ENCODE measurements around the gene BCORL1. TPM values are rescaled to one million over a fixed set of nuclear protein-coding genes. Genes with fewer than 3 reads are reported as not detected.

The BCORL1 gene
- total RNA-seq, 3 donors from 2014 or later (not counting 1 experiment from before 2014, with no cell fraction given): 6.5 to 10.5 (median 9.9) TPM

- no peak overlapping the region for H3K4me3 Mint-ChIP-seq
- intact Hi-C loops (cut with micrococcal nuclease): no loop called here
- ATAC-seq: no peak
These were observed 17.3 kb upstream of the BCORL1 start for GRCh38 chrX:129965166-129965565.

GRCh38 chrX:129968968-129969367 lies 13.5 kb upstream of the BCORL1 start:
- H3K9me3 Mint-ChIP-seq: no peaks in the 10 kb centered on the region
- no peak overlapping the region for H3K27ac Mint-ChIP-seq
- no CpG with 5 or more reads among the region's 3 CpGs for WGBS (ENCODE audit: insufficient coverage)
- intact Hi-C loops (cut with micrococcal nuclease): no loop called here
- Histone ChIP-seq H3K9me3 (ENCODE audit: control insufficient read depth, insufficient read depth, low read length) (no peaks in the 10 kb centered on the region), H3K4me3 (ENCODE audit: low read length) (no peak overlapping the region), H3K4me1 (ENCODE audit: control insufficient read depth, insufficient read depth, low read length) (no peaks in the 10 kb centered on the region), H3K27ac (ENCODE audit: low read length) (no peak overlapping the region), H3K27me3 (ENCODE audit: control insufficient read depth, insufficient read depth, low read length) (no peaks in the 10 kb centered on the region), H3K36me3 (ENCODE audit: control insufficient read depth, insufficient read depth, low read length) (no peaks in the 10 kb centered on the region)
- DNase-seq (no peak), ATAC-seq (no peak)
- peaks cover 2 to 6% of the 10 kb centered on the region in 2 donors for H3K27me3 Mint-ChIP-seq (ENCODE audit: low read depth in 2 of 2)
- no peaks in the 10 kb centered on the region for H3K36me3 Mint-ChIP-seq
- no peak for TF ChIP-seq CTCF (IDR thresholded peaks at IDR 0.05)
- H3K4me1 Mint-ChIP-seq: no peaks in the 10 kb centered on the region
- H3K4me3 Mint-ChIP-seq: no peak overlapping the region

More at GRCh38 chrX:129965166-129965565, 17.3 kb upstream of the BCORL1 start:
- Histone ChIP-seq H3K36me3 (ENCODE audit: control insufficient read depth, insufficient read depth, low read length) (no peaks in the 10 kb centered on the region), H3K27me3 (ENCODE audit: control insufficient read depth, insufficient read depth, low read length) (no peaks in the 10 kb centered on the region), H3K4me3 (ENCODE audit: low read length) (no peak overlapping the region), H3K9me3 (ENCODE audit: control insufficient read depth, insufficient read depth, low read length) (no peaks in the 10 kb centered on the region), H3K27ac (ENCODE audit: low read length) (no peak overlapping the region), H3K4me1 (ENCODE audit: control insufficient read depth, insufficient read depth, low read length) (peaks cover 21% of the 10 kb centered on the region)
- Mint-ChIP-seq H3K9me3 (no peaks in the 10 kb centered on the region), H3K36me3 (no peaks in the 10 kb centered on the region), H3K4me1 (peaks cover 8 to 10% of the 10 kb centered on the region in 2 donors), H3K27ac (no peak overlapping the region), H3K27me3 (ENCODE audit: low read depth in 2 of 2) (no peaks in the 10 kb centered on the region)
- WGBS (ENCODE audit: insufficient coverage): 90% methylated on average over 5 of the region's 6 CpGs
- TF ChIP-seq CTCF (IDR thresholded peaks at IDR 0.05): no peak
- no peak for DNase-seq

GRCh38 chrX:129976441-129976840 lies 6.0 kb upstream of the BCORL1 start:
- no peaks in the 10 kb centered on the region for H3K36me3 ChIP-seq (ENCODE audit: control insufficient read depth, insufficient read depth, low read length)
- no peaks in the 10 kb centered on the region for H3K27me3 ChIP-seq (ENCODE audit: control insufficient read depth, insufficient read depth, low read length)
- Mint-ChIP-seq H3K27me3 (ENCODE audit: low read depth in 2 of 2) (peaks cover 7 to 10% of the 10 kb centered on the region in 2 donors), H3K4me3 (no peak overlapping the region), H3K9me3 (no peaks in the 10 kb centered on the region), H3K36me3 (no peaks in the 10 kb centered on the region), H3K27ac (no peak overlapping the region), H3K4me1 (peaks cover 0 to 9% of the 10 kb centered on the region in 2 donors)
- no peak overlapping the region for H3K4me3 ChIP-seq (ENCODE audit: low read length)
- ATAC-seq: no peak
- WGBS (ENCODE audit: insufficient coverage): 46% methylated on average over 2 of the region's 5 CpGs
- TF ChIP-seq CTCF (IDR thresholded peaks at IDR 0.05): no peak
- intact Hi-C loops (cut with micrococcal nuclease): no loop called here
- DNase-seq: no peak
- peaks cover 12% of the 10 kb centered on the region for H3K4me1 ChIP-seq (ENCODE audit: control insufficient read depth, insufficient read depth, low read length)
- no peak overlapping the region for H3K27ac ChIP-seq (ENCODE audit: low read length)
- no peaks in the 10 kb centered on the region for H3K9me3 ChIP-seq (ENCODE audit: control insufficient read depth, insufficient read depth, low read length)
